HCT116 (cell line): ENCODE data around the gene CCDC86. TPM values are rescaled to one million over a fixed set of nuclear protein-coding genes. Genes with fewer than 3 reads are reported as not detected.

Source experiments
- ATAC-seq: fragments of 200-7000 bp; cut with Tn5 transposase; 2 replicates; pipeline ENCODE4 v1.9.1; 2020; ENCODE audit warnings: mild to moderate bottlenecking, moderate library complexity
- BruUV-seq: library from RNA; stranded (reverse); fragments of 400-500 nt; replicated peaks from 2 replicates; lab custom pipeline; 2021; lab: Mats Ljungman, UMichigan
- CTCF ChIA-PET: fragments of 300-600 bp; sonication (Branson Sonifier 250); formaldehyde crosslinking; loops from one replicate; lab custom pipeline; 2021; ENCODE audit warnings: antibody characterized with exemption; lab: Charles Lee
- POLR2A ChIA-PET: fragments of 300-600, 350-600 bp; sonication (Branson Sonifier 250); formaldehyde crosslinking; loops from one replicate; lab custom pipeline; 2021; ENCODE audit warnings: antibody characterized with exemption; lab: Charles Lee
- RAD21 ChIA-PET, 2 experiments: fragments of 300-600 bp; sonication (Branson Sonifier 250); formaldehyde crosslinking; loops; one replicate each; lab custom pipeline; 2023; ENCODE audit warnings: low total read pairs in 2 of 2; ENCODE audit not compliant: uncharacterized antibody in 2 of 2, unreplicated experiment in 2 of 2, low non-redundant PET in 1 of 2; lab: Charles Lee
- DNase-seq: peaks from one replicate; pipeline ENCODE4 v3.0.0-alpha.2; 2010; ENCODE audit warnings: low read depth, low spot score
- H2AFZ ChIP-seq: fragments of 200-600 bp; shearing (Covaris generic), sonication (generic); 2 replicates; pipeline ENCODE4 v1.6.1; 2017; ENCODE audit warnings: low read depth, mixed run types, mixed read lengths, antibody characterized with exemption, low read length; ENCODE audit not compliant: poor library complexity, severe bottlenecking
- H3K27ac ChIP-seq: 2 replicates; pipeline ENCODE4 v1.5.1; 2012; ENCODE audit warnings: low read depth, low read length
- H3K27me3 ChIP-seq: fragments of 200-600 bp; sonication (generic); 2 replicates; pipeline ENCODE4 v1.6.1; 2016; ENCODE audit warnings: mixed run types, low read length, mixed read lengths; ENCODE audit not compliant: insufficient read depth
- H3K36me3 ChIP-seq, 2 experiments: fragments of 200-500 bp in 1 of 2; fragments of 200-600 bp in 1 of 2; sonication (Bioruptor generic) in 1 of 2; sonication (generic) in 1 of 2; 2 replicates each; pipeline versions ENCODE4 v1.5.1 to v1.6.1; 2014 to 2016; ENCODE audit warnings: low read length in 2 of 2, inconsistent platforms in 1 of 2, mixed read lengths in 1 of 2, mixed run types in 1 of 2; ENCODE audit not compliant: insufficient read depth in 2 of 2, control insufficient read depth in 1 of 2
- H3K4me1 ChIP-seq, 2 experiments: fragments of 200-600 bp in 1 of 2; sonication (generic) in 1 of 2; 2 replicates each; pipeline versions ENCODE4 v1.5.1 to v1.6.1; 2012 to 2017; ENCODE audit warnings: low read length in 2 of 2, inconsistent platforms in 1 of 2, mild to moderate bottlenecking in 1 of 2, mixed read lengths in 1 of 2, mixed run types in 1 of 2, moderate library complexity in 1 of 2; ENCODE audit not compliant: insufficient read depth in 2 of 2, control insufficient read depth in 1 of 2
- H3K4me2 ChIP-seq: fragments of 200-600 bp; sonication (generic); 2 replicates; pipeline ENCODE4 v1.6.1; 2017; ENCODE audit warnings: mixed run types, low read length, mixed read lengths
- H3K4me3 ChIP-seq, 2 experiments: fragments of 200-600 bp in 1 of 2; sonication (generic) in 1 of 2; replicated peaks in 1 of 2; 2 replicates each; pipeline ENCODE4 v1.5.1; 2011 to 2016; ENCODE audit warnings: low read length in 2 of 2, control low read depth in 1 of 2, low read depth in 1 of 2, mild to moderate bottlenecking in 1 of 2, mixed read lengths in 1 of 2, mixed run types in 1 of 2
- H3K79me2 ChIP-seq: fragments of 200-600 bp; sonication (generic); 2 replicates; pipeline ENCODE4 v1.6.1; 2017; ENCODE audit warnings: mild to moderate bottlenecking, mixed run types, low read length, moderate library complexity, mixed read lengths; ENCODE audit not compliant: insufficient read depth
- H3K9ac ChIP-seq: fragments of 200-600 bp; sonication (generic); 2 replicates; pipeline ENCODE4 v1.6.1; 2016; ENCODE audit warnings: low read length, mixed read lengths
- H3K9me2 ChIP-seq: fragments of 200-600 bp; sonication (generic), shearing (Covaris generic); 2 replicates; pipeline ENCODE4 v1.6.1; 2017; ENCODE audit warnings: mixed run types, mild to moderate bottlenecking, moderate library complexity; ENCODE audit not compliant: insufficient read depth
- H3K9me3 ChIP-seq, 2 experiments: fragments of 200-500 bp in 1 of 2; fragments of 200-600 bp in 1 of 2; sonication (Bioruptor generic) in 1 of 2; sonication (generic) in 1 of 2; 2 replicates each; pipeline ENCODE4 v1.6.1; 2014 to 2017; ENCODE audit warnings: low read length in 2 of 2, mixed read lengths in 2 of 2, inconsistent platforms in 1 of 2, low read depth in 1 of 2, mild to moderate bottlenecking in 1 of 2, mixed run types in 1 of 2, moderate library complexity in 1 of 2; ENCODE audit not compliant: control insufficient read depth in 1 of 2, insufficient read depth in 1 of 2
- H4K20me1 ChIP-seq: fragments of 200-600 bp; sonication (generic), shearing (Covaris generic); 2 replicates; pipeline ENCODE4 v1.6.1; 2017; ENCODE audit warnings: mixed run types, mild to moderate bottlenecking, moderate library complexity; ENCODE audit not compliant: insufficient read depth
- CEBPB ChIP-seq: IDR thresholded peaks from 2 replicates; pipeline ENCODE4 v1.6.1; 2012; ENCODE audit warnings: low read depth
- EGR1 ChIP-seq: IDR thresholded peaks from 2 replicates; pipeline ENCODE4 v1.6.1; 2012; ENCODE audit warnings: low read depth
- EZH2phosphoT487 ChIP-seq: fragments of 200-600 bp; IDR thresholded peaks from 2 replicates; pipeline ENCODE4 v1.6.1; 2018; ENCODE audit warnings: antibody characterized with exemption, borderline replicate concordance
- JUND ChIP-seq: IDR thresholded peaks from 2 replicates; pipeline ENCODE4 v1.6.1; 2012
- POLR2AphosphoS5 ChIP-seq: IDR thresholded peaks from 2 replicates; pipeline ENCODE4 v1.6.1; 2011; ENCODE audit warnings: mild to moderate bottlenecking, low read depth, low read length, moderate library complexity
- RAD21 ChIP-seq: IDR thresholded peaks from 2 replicates; pipeline ENCODE4 v1.6.1; 2012; ENCODE audit warnings: low read depth, mild to moderate bottlenecking
- SIN3A ChIP-seq: IDR thresholded peaks from 2 replicates; pipeline ENCODE4 v1.6.1; 2012; ENCODE audit warnings: low read depth
- TCF7L2 ChIP-seq: IDR thresholded peaks from 2 replicates; pipeline ENCODE4 v1.7.0; 2011; ENCODE audit warnings: borderline replicate concordance, inconsistent platforms; ENCODE audit not compliant: insufficient read depth, insufficient read length; ENCODE audit errors: extremely low read depth
- YY1 ChIP-seq: IDR thresholded peaks from 2 replicates; pipeline ENCODE4 v1.6.1; 2011; ENCODE audit warnings: low read length, low read depth, moderate library complexity, mild to moderate bottlenecking; ENCODE audit not compliant: insufficient replicate concordance; ENCODE audit errors: extremely low read depth
- ZBTB33 ChIP-seq: IDR thresholded peaks from 2 replicates; pipeline ENCODE4 v1.6.1; 2011; ENCODE audit warnings: mild to moderate bottlenecking, low read length, moderate library complexity; ENCODE audit not compliant: insufficient replicate concordance; ENCODE audit errors: extremely low read depth
- ZFX ChIP-seq: fragments of 450-650 bp; IDR thresholded peaks from 2 replicates; pipeline ENCODE4 v1.6.1; 2017
- ZNF274 ChIP-seq: fragments of 200-500 bp; sonication (Bioruptor generic); IDR thresholded peaks from 2 replicates; pipeline ENCODE4 v1.6.1; 2014; ENCODE audit warnings: mild to moderate bottlenecking, low read depth, low read length, inconsistent platforms
- intact Hi-C: fragments of 100-400 bp; cut with micrococcal nuclease; formaldehyde crosslinking; loops from 2 replicates; pipeline ENCODE4 v1.10.0; 2022
- total RNA-seq: library from RNA; stranded (reverse); gene quantifications from one replicate; pipeline ENCODE4 v1.2.1, GENCODE V29; 2021; ENCODE audit not compliant: unreplicated experiment
- TF ChIP-seq, protein P1 (sequence below): IDR thresholded peaks from 2 replicates; pipeline ENCODE4 v1.6.1; 2012

The CCDC86 gene
- total RNA-seq, 1 experiment from 2014 or later, result 69.6 TPM

DNA sequence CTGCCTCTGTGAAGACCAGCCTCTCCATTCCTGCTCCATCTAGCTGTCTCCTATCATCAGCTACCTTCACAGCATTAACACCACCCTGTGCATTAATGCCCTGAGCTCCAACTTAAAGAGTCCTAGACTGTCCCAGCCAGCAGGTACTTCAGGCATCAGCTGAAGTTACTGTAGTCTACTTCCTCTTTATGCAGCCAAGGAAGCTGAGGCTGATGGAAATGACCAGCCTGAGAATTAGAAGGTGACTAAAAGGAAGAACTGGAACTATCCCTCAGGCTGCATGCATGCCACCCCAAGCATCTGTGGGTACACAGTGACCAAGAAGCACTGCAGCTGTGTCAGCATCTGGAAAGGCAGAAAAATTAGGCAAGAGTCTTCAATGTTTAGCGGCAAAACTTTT, 28.6 kb upstream of the CCDC86 start:
- no TSS peak for BruUV-seq
- no peak overlapping the region for H3K9ac ChIP-seq
- no peak for ATAC-seq
- no peaks in the 10 kb centered on the region for H4K20me1 ChIP-seq
- no peak overlapping the region for H3K27ac ChIP-seq
- no peak for DNase-seq
- H3K79me2 ChIP-seq, result no peaks in the 10 kb centered on the region
- no peak overlapping the region for H3K4me2 ChIP-seq
- peaks cover 5 to 6% of the 10 kb centered on the region in 2 experiments; a peak in 2 of 4 replicates for H3K9me3 ChIP-seq
- H3K4me3 ChIP-seq, result no peak overlapping the region
- intact Hi-C loops, result no loop called here
- TF ChIP-seq ZFX (no peak), SIN3A (no peak), POLR2AphosphoS5 (no peak), YY1 (no peak), ZNF274 (no peak), TCF7L2 (no peak), JUND (no peak), ZBTB33 (no peak), RAD21 (no peak), CEBPB (no peak), EZH2phosphoT487 (no peak), EGR1 (no peak)
- TF ChIP-seq, protein P1, sequence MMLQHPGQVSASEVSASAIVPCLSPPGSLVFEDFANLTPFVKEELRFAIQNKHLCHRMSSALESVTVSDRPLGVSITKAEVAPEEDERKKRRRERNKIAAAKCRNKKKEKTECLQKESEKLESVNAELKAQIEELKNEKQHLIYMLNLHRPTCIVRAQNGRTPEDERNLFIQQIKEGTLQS, result no peak
- TF ChIP-seq, all 23 proteins: peak for 0
- Histone ChIP-seq H3K36me3 (no peaks in the 10 kb centered on the region), H3K9me2 (no peaks in the 10 kb centered on the region), H3K4me1 (no peaks in the 10 kb centered on the region), H3K27me3 (no peaks in the 10 kb centered on the region), H2AFZ (no peak overlapping the region)
- CTCF ChIA-PET, result interaction anchor here (0.8 kb wide), 1 partner anchor 17 kb away, joined by 3 read pairs; no protein-coding TSS in a partner anchor
- POLR2A ChIA-PET, result no interaction called here
- RAD21 ChIA-PET, result no interaction called here
